ENCODE measurements around the gene LACTBL1. TPM values are rescaled to one million over a fixed set of nuclear protein-coding genes. Genes with fewer than 3 reads are reported as not detected.

The LACTBL1 gene
- not detected in 2 replicates for total RNA-seq

GRCh38 chr1:22972760-22973159 lies at the start of gene LACTBL1:
LACTBL1 (minus strand) TSS chr1:22972866; CDS start chr1:22972316, 550 bp downstream.

GRCh38 chr1:23019094-23019862 lies 46.6 kb upstream of the LACTBL1 start, which contains the start of gene KDM1A:
KDM1A (plus strand) TSS chr1:23019468; CDS start chr1:23019597, 129 bp downstream.

Other genes starting within 250 kb of the LACTBL1 start
- gene TEX46, start 43.0 kb upstream of the LACTBL1 start, total RNA-seq, result not detected in 2 replicates
- gene KDM1A, start 46.6 kb upstream of the LACTBL1 start, total RNA-seq, result 69.3 and 92.3 TPM in 2 replicates
- 37.1 and 37.9 TPM in 2 replicates for gene LUZP1, start 196.0 kb upstream of the LACTBL1 start, total RNA-seq
- gene HTR1D, start 244.6 kb upstream of the LACTBL1 start, total RNA-seq, result 0.27 TPM in 1 of 2 replicates, not detected in the other